Erythroblast (primary cell): Measurements from ENCODE around the gene PLEKHG3.

Source experiments
- GATA1 ChIP-seq: IDR thresholded peaks from 2 replicates; pipeline ENCODE4 v1.6.1; 2011; ENCODE audit warnings: low read depth, mild to moderate bottlenecking, control low read depth, low read length, moderate library complexity
- POLR2A ChIP-seq: IDR thresholded peaks from 2 replicates; pipeline ENCODE4 v1.6.1; 2011; ENCODE audit warnings: mild to moderate bottlenecking, low read length

GRCh38 chr14:64775081-64775777 lies 71.0 kb downstream of the PLEKHG3 start:
- TF ChIP-seq POLR2A: no peak
- no peak for TF ChIP-seq GATA1
